ENCODE results near the gene MEGF6.

MEGF6 gene

GRCh38 chr1:3440300-3440681, 171.0 kb downstream of the MEGF6 start:
- DNase-seq (ENCODE audit: low read depth), result no peak
